ENCODE results near the gene RNU1-1. TPM values are rescaled to one million over a fixed set of nuclear protein-coding genes. Genes with fewer than 3 reads are reported as not detected.

Gene RNU1-1
- total and polyA plus RNA-seq, 10 of the 15 experiments (the other 5 are each of a cell fraction or from before 2014, with no cell fraction given), result under 0.01 to 20,946 (median 4.7) TPM; not detected in 2

GRCh38 chr1:16521288-16521583 is 7.2 kb upstream of the RNU1-1 start:
- no peak for ATAC-seq
- FAIRE-seq, result no peak
- TF ChIP-seq JUNB (IDR thresholded peaks at IDR 0.05), result no peak
- no peak for TF ChIP-seq RAD51 (IDR thresholded peaks at IDR 0.05)
- no peak for TF ChIP-seq NBN (IDR thresholded peaks at IDR 0.05)
- TF ChIP-seq ZNF207 (IDR thresholded peaks at IDR 0.05; ENCODE audit: borderline replicate concordance), result no peak
- TF ChIP-seq ZBED1 (IDR thresholded peaks at IDR 0.05; ENCODE audit: borderline replicate concordance), result no peak
- TF ChIP-seq SIN3A (IDR thresholded peaks at IDR 0.05; ENCODE audit: low read depth, low read length), result no peak
- no peak for TF ChIP-seq TCF3 (IDR thresholded peaks at IDR 0.05; ENCODE audit: borderline replicate concordance, insufficient read depth, low read depth, low read length)
- TF ChIP-seq NR2F1 (conservative IDR thresholded peaks at IDR 0.05), result no peak
- TF ChIP-seq YBX1 (IDR thresholded peaks at IDR 0.05), result no peak
- no peak for TF ChIP-seq RFX5 (IDR thresholded peaks at IDR 0.05; ENCODE audit: low read depth, low read length)
- no peak for TF ChIP-seq BACH1 (IDR thresholded peaks at IDR 0.05; ENCODE audit: borderline replicate concordance)
- no peak for TF ChIP-seq SIX5 (IDR thresholded peaks at IDR 0.05; ENCODE audit: low read depth, low read length, severe bottlenecking)
- no peak for TF ChIP-seq TARDBP (IDR thresholded peaks at IDR 0.05; ENCODE audit: borderline replicate concordance)
- TF ChIP-seq MLLT1 (IDR thresholded peaks at IDR 0.05), result no peak
- TF ChIP-seq ZBTB4 (CRISPR knock-in tag; IDR thresholded peaks at IDR 0.05), result no peak
- no peak for TF ChIP-seq IKZF2 (IDR thresholded peaks at IDR 0.05)
- TF ChIP-seq HDAC6 (IDR thresholded peaks at IDR 0.05; ENCODE audit: unreplicated experiment), result no peak
- TF ChIP-seq TCF7 (IDR thresholded peaks at IDR 0.05; ENCODE audit: borderline replicate concordance), result no peak
- TF ChIP-seq HSF1 (IDR thresholded peaks at IDR 0.05; ENCODE audit: low read depth, low read length), result no peak
- no peak for TF ChIP-seq CREB1 (IDR thresholded peaks at IDR 0.05; ENCODE audit: low read depth)
- Histone ChIP-seq H3K4me2 (ENCODE audit: control insufficient read depth, insufficient read depth) (no peak overlapping the region), H3K9me3 (replicated peaks; ENCODE audit: control insufficient read depth, insufficient read depth, low read length) (no peaks in the 10 kb centered on the region), H3K27me3 (replicated peaks in 1 of 2; ENCODE audit: control insufficient read depth in 2 of 2, insufficient read depth in 2 of 2, low read length in 1 of 2) (peaks cover 0 to 3% of the 10 kb centered on the region in 2 experiments; a peak in 1 of 4 replicates), H3K9ac (ENCODE audit: control insufficient read depth, insufficient read depth, low read length) (no peak overlapping the region), H3K27ac (ENCODE audit: control insufficient read depth, insufficient read depth) (no peak overlapping the region), H3K4me3 (no peak overlapping the region), H3K79me2 (ENCODE audit: control insufficient read depth, insufficient read depth, low read length) (no peaks in the 10 kb centered on the region), H4K20me1 (ENCODE audit: control insufficient read depth, insufficient read depth) (no peaks in the 10 kb centered on the region), H3K36me3 (ENCODE audit: control insufficient read depth in 2 of 2, insufficient read depth in 2 of 2, low read length in 1 of 2) (no peaks in the 10 kb centered on the region), H2AFZ (ENCODE audit: control insufficient read depth, low read depth, low read length) (no peak overlapping the region), H3K4me1 (ENCODE audit: control insufficient read depth, insufficient read depth, low read length) (no peaks in the 10 kb centered on the region)
- DNase-seq (ENCODE audit: low read depth, low spot score), result no peak
- WGBS (ENCODE audit: insufficient coverage, insufficient replicate concordance, low lambda C conversion rate, missing lambda C conversion rate), result 68% methylated on average over 12 of the region's 12 CpGs
- ChIA-PET SMC1A (ENCODE audit: uncharacterized antibody, unreplicated experiment) (no interaction called here), CTCF (no interaction called here), RAD21 (ENCODE audit: unreplicated experiment) (no interaction called here), POLR2A (no interaction called here)
- intact Hi-C loops (cut with micrococcal nuclease; ENCODE audit: unreplicated experiment), result no loop called here
- BruUV-seq (replicated peaks), result no TSS peak
- in situ Hi-C loops (cut with MboI), result no loop called here

All from GM12878 (cell line).